Stimulated activated CD4-positive, alpha-beta T cell treated with anti-CD3 and anti-CD28 coated beads, Interleukin-1b, Interleukin-23, amount 100 ng/mL, for 24 hours (primary cell): ENCODE data around the gene KCNN2.

Experiments used
- DNase-seq, 4 experiments: peaks; one replicate each; pipeline ENCODE4 v3.0.0-alpha.2; 2020; ENCODE audit warnings: low read depth in 4 of 4, low spot score in 1 of 4

KCNN2 gene

DNA sequence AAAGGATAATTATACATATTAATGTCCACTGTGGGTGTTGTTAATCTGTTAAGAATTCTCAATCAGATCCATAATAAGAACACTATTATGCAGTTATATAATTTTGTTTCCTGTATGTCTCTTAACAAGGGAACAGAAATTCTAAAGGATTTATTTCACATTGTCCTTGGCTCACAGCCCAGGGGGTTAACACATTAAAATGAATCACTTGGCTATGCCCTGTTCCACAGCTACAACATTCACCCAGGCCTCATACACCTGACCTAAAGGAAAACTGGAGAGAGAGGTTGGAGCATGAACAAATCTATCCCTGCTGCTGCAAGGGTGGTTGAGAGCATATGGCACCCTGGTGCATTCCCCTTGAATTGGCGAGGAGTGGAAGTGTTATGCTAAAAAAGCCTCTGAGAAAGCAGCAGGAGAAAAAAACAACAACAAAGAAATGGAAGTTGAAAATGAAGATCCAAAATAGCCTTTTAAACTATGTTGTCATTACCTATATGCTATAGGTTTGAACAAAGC, 116.0 kb downstream of the KCNN2 start:
- DNase-seq = no peak

DNA sequence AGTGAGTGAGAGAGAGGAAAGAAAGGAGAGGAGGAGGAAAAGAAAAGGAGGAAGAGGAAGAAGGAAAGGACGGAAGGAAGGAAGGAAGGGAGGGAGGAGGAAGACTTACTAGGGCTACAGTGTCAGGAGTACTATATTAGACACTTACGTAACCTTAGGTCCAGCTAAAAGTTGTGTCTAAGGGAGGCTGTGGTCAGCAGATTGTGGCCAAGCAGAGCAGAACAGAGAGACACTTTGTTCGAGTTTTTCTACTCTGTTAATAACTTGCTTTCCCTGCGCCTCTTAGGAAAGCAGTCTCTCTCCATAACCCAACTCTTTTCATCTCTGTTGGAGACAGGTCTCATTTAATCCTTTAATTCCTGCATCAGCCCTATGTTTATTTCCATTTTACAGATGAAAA, 138.9 kb downstream of the KCNN2 start:
- no peak for DNase-seq

DNA sequence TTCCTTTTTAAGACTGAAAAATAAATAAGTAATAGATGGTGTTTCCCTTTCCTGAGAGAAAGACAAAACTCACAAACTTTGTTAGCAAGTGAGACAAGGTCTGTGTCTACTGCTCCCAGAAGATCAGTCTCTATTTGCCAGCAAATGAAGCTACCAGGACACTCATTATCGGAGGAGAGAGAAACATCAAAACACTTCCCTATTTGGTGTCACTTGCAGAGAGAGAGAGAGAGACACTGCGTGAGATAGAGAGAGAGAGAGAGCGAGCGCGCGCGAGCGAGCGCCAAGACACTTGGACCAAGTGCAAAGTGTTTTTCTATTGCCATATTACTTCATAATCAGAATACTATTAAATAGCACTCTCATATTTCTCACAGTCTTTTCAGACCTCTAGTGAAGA, 142.7 kb downstream of the KCNN2 start:
- no peak for DNase-seq

DNA sequence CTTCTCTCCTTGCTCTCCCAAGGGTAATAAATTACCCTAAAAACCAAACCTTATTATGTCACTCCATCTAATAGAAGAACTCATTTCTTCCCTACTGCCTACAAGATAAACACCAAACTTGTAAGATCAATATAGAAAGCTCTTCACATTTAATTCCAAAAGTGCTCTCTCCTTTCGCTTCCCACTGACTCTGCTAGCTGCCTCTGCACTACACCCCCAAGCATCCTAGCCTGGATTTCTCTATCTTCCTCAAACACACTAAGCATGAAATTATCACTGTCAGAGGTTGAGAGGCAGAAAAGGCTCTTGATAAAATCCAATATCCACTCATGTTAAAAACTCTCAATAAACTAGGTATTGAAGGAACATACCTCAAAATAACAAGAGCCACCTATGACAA, 162.4 kb downstream of the KCNN2 start:
- no peak for DNase-seq

DNA sequence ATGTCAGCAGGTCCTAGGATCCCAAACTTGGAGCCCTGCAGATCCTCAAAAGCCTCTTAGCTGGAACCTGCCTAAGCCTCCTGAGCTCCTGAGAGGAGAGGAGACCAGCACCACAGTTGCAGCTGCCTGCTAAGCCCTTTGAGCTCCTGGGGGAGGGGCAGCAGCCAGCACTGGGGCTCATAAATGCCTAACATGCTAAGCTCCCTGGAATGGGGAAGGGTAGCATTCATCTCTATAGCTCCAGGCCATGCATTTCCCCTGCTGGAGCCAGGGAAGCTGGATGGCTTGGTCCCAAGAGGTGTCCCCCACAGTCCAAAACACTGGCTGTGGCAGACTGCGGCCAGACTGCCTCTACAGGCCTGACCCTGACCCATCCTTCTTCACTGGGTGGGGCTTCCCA, 182.7 kb downstream of the KCNN2 start:
- no peak for DNase-seq
